NOMO-1 (cell line): ENCODE results near the gene TSEN34.
"Not testable (repeated sequence)": the region's sequence is repeated elsewhere in the genome, so short reads cannot be mapped to it uniquely, and the experiment has no call there.

ENCODE experiments used
- DNase-seq, 2 experiments: peaks; one replicate each; lab custom pipeline; 2025; ENCODE audit not compliant: unreplicated experiment in 2 of 2; lab: John Stamatoyannopoulos, UW

TSEN34 gene

DNA sequence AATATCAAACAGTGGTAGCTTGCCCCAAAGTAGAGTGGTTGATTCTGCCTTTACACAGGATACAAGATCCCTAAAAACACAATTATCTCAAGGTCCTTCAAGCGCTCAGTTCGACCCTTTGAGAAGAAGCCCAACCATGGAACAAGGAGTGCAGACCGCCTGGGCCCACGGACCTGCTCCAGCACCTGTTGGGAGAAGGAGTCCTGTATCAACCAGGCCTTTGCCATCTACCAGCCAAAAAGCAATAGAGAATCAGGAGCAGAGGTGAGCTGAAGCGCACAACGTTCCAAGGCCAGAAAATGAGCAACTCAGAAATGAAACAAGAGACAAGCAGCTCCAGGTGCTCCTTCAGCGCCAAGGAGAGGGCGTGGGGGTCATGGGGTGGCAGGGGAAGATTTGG lies 38.0 kb downstream of the TSEN34 start:
- DNase-seq: no peak

DNA sequence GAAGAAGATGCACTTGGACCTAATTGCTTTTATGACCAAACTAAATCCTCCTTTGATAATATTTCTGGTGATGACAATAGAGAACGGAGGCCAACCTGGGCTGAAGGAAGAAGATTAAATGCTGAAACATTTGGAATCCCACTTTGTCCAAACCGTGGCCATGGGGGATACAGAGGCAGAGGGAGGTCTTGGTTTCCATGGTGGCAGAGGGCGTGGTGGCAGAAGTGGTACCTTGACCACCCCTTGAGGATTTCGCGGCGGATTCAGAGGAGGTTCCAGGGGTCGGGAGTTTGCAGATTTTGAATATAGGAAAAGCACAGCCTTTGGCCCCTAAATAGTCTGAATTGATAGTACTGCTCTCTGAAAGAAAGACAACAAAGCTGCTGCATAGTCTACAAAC lies 38.9 kb downstream of the TSEN34 start:
- no peak for DNase-seq

DNA sequence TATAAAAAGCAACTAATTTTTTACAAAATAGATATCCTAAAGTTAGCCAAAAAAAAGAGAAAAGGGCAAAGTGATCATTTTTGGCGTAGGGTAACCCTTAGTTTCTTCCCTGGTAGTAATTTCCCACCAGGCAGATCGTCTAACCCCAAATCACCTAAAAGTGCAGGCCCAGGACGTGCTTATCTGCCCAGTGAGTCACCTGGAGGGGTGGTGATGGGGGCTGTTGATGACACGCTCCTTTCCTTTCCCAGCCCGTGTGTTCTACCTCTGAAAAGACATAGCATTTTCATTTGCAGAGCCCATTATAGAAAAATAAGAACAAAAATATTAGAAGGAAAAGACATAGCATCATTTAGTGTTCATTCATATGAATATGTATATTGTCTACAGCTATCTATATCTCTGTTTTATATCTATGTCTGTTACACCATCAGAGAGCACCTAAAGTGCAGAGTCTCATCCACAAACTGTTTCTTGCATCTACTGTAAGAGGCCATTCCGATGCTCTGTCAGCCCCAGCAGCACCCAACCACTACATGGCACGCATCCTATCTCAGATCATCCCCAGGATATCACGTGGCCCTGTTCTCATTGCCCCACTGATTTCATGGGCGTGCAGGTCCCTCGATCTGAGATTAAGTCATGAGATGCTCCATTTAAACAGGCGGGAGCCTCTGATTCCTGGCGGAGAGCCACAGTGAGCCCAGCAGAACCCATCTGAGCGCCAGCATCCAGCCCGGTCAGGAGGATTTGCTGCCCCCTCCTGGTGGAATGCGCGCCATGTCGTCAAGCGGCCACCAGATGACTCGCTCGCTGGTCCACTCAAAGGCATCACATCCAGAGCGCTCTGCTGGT lies 40.2 kb downstream of the TSEN34 start:
- DNase-seq: peak; percentile 58 to 67

DNA sequence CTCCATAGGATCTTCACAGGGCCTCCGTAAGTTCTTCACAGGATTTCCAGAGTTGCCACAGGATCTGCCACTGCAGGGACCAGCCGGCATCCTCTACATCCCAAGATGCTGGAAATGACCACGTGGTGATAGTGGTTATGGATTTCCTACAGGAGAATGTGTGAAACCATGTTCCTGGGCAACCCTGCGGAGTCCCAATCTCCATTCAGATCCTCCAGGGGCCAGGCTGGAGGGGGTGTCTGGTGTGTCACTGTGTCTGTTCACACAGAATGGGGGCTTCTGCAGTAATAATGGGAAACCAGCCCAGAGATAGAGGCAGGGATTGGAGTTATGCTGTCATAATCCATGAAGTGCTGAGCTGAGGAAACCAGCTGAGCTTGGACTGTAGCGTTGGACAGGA lies 42.8 kb downstream of the TSEN34 start:
- no peak for DNase-seq

DNA sequence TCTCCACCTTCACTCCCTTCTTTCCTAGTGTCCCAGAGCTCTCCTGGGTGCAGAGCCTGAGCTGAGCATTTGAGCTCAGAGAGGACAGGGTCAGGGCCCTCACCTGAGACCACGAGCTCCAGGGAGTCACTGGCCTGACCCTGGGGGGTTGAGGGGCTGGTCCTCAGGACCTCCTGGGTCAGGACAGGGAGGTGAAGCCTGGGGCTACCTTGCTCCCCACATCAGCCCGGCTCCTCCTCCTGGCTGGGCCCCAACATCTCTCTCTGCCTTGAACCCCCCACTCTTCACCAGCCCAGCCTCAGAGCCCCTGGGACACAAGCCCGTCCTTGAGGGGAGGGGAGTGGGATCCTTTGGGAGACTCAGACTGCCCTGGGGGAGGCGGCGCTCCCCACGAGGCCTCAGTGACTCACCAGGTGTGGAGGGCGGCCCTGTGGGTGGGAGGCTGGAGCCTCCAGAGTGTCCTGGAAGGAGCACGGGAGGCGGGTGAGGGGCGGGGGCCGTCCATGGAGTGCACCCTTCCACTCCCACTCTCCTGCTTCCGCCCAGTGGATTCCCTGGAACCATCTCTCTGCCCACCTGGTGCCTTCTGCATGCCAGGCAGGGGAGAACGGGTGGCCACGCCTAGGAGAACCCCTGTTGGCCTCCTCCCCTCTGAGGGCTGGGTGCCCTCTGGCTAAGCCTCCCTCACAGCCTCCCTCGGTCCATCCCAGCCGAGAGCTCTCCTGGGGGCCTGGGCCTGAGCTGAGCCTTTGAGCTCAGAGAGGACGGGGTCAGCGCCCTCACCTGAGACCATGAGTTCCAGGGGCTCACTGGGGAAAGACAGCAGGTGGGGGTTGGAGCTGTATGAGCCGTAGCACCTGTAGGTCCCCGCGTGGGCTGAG lies 48.6 kb downstream of the TSEN34 start:
- DNase-seq: not testable (repeated sequence)

DNA sequence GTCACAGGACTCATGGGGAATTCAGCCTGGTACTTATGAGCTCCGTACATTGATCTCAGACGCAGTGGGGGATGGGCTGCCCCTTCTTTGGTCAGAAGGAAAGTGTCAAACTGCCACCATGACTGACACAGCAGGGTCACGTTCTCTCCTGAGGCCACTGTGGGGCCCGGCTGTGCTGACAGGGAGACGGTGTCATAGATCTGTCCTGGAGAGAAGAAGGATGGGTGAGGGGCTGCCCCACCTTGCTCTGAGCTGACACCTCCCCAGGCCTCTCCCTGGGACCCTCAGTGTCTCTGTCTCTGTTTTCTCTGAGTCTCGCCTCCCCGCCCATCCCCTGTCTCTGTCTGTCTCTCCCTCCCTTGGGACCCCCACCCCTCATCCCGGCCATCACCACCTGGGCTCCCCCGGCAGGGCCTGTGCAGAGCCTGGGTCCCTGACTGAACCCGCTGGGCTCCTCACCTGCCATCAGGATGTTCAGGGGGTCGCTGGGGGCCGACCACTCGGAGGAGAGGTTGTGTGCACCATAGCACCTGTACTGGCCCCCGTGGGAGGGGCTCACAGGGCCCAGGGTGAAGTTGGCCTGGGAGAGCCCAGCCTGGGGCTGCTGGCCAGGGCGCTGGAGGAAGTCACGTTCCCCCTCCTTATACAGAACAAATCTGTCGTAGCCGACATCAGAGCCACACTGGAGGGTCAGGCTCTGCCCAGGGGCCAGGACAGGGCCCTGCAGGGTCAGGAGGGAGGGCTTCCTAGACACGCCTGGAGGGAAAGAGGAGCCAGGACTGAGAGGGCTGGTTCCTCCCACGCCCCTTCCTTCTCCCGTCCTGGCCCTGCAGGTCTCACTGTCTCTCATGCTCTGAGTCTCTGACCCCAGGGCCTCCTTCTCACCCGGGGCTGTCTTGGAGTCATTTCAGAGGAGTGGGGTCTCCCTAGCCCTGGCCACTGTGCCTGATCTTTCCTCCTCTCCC lies 49.5 kb downstream of the TSEN34 start:
- DNase-seq: not testable (repeated sequence)

DNA sequence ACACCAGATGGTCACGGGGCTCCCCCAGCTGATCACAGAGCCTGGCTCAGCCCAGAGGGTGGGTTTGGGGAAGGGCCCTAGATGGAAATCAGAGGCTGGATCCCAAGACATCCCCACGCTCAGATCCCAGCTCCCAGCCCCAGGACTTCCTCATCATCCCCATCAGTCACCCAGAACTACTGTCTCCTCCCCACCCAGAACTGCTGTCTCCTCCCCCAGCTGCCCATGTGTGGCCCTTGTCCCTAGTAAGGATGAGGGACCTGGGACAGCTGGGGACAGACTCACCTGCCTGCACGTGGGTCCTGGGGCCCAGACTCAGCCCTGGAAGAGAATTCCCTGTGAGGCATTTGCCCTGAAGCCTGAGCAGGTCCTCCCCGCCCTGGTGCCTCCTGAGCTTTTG lies 51.1 kb downstream of the TSEN34 start:
- DNase-seq: not testable (repeated sequence)

DNA sequence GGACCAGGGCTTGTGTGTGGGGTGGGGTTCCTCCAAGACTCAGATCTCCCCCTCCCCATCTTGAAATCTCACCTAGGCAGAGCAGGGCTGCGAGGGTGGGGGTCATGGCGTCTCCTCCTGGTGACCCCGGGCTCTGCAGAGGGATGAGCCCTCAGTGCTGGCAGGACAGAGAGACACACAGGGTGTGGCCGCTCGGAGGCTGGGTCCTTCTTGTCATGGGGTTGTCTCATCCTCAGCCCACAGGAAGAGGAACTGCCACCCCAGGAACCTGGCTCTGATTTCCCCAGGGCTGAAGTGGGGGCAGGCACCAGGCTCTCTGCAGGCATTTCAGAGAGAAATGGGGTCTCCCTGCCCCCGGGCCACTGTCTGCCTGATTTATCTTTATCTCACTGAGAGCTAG lies 51.5 kb downstream of the TSEN34 start, which contains the start of gene LILRA6:
TSS of gene LILRA6 (minus strand) at position 145 of the 400 bp plus-strand sequence.
- DNase-seq: peak; percentile 20 to 61

DNA sequence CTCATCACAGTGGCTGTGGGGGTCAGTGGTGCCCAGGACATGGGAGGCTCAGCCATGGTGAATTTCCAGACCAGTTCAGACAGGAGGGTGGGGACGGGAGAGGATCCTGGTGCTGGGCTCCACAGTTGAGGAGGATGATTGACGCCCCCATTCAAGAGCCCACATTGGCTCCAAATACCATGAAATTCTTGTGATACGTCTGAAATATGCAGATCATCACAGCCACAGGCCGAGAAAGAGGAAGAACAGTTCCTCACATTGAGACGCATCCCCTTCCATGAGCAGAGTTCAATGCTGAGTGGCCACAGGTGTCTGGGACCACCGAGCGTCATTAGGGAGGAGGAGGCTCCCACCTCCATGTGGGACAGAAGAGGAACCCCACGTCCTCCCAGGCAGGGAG lies 52.7 kb downstream of the TSEN34 start:
- DNase-seq: not testable (repeated sequence)
